ENCODE results near the gene MED25. TPM values are rescaled to one million over a fixed set of nuclear protein-coding genes. Genes with fewer than 3 reads are reported as not detected.

Gene MED25
- total RNA-seq, 1 experiment from 2014 or later: 93.0 TPM

DNA sequence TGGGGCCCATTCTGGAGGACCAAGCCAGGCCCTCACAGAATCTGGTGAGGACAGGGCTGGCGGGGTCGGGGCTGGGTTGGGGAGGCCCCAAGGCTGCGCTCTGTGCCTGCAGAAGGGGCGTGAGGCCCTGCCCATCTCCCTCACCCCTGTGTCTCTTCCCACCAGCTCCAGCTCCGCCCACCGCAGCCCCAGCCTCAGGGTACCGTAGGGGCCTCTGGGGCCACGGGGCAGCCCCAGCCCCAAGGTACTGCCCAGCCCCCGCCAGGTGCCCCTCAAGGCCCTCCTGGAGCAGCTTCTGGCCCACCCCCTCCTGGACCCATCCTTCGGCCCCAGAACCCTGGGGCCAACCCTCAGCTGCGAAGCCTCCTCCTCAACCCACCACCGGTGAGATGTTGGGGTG, 17.5 kb downstream of the MED25 start:
- Histone ChIP-seq H3K27ac (ENCODE audit: low read depth, low read length, poor library complexity, severe bottlenecking) (no peak overlapping the region), H3K9me3 (ENCODE audit: low read depth, low read length, poor library complexity, severe bottlenecking) (no peaks in the 10 kb centered on the region), H3K4me1 (ENCODE audit: insufficient read depth, low read length, poor library complexity, severe bottlenecking) (no peaks in the 10 kb centered on the region), H3K4me3 (ENCODE audit: low read depth, low read length, poor library complexity, severe bottlenecking) (no peak overlapping the region), H3K27me3 (replicated peaks; ENCODE audit: insufficient read depth, low read depth, low read length, poor library complexity) (no peaks in the 10 kb centered on the region), H3K36me3 (ENCODE audit: insufficient read depth, low read length, poor library complexity, severe bottlenecking) (peaks cover 87% of the 10 kb centered on the region)
- ChIA-PET POLR2A (ENCODE audit: low non-redundant PET) (no interaction called here), CTCF (no interaction called here)
- intact Hi-C loops (cut with micrococcal nuclease; ENCODE audit: unreplicated experiment): no loop called here
- DNase-seq (ENCODE audit: low spot score): no peak
- TF ChIP-seq, protein P1, sequence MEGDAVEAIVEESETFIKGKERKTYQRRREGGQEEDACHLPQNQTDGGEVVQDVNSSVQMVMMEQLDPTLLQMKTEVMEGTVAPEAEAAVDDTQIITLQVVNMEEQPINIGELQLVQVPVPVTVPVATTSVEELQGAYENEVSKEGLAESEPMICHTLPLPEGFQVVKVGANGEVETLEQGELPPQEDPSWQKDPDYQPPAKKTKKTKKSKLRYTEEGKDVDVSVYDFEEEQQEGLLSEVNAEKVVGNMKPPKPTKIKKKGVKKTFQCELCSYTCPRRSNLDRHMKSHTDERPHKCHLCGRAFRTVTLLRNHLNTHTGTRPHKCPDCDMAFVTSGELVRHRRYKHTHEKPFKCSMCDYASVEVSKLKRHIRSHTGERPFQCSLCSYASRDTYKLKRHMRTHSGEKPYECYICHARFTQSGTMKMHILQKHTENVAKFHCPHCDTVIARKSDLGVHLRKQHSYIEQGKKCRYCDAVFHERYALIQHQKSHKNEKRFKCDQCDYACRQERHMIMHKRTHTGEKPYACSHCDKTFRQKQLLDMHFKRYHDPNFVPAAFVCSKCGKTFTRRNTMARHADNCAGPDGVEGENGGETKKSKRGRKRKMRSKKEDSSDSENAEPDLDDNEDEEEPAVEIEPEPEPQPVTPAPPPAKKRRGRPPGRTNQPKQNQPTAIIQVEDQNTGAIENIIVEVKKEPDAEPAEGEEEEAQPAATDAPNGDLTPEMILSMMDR (conservative IDR thresholded peaks at IDR 0.05; ENCODE audit: low read depth, low read length): no peak
- TF ChIP-seq EZH2 (IDR thresholded peaks at IDR 0.05; ENCODE audit: borderline replicate concordance, low read depth, low read length, poor library complexity, severe bottlenecking): no peak
- no TSS peak for BruUV-seq (replicated peaks)

DNA sequence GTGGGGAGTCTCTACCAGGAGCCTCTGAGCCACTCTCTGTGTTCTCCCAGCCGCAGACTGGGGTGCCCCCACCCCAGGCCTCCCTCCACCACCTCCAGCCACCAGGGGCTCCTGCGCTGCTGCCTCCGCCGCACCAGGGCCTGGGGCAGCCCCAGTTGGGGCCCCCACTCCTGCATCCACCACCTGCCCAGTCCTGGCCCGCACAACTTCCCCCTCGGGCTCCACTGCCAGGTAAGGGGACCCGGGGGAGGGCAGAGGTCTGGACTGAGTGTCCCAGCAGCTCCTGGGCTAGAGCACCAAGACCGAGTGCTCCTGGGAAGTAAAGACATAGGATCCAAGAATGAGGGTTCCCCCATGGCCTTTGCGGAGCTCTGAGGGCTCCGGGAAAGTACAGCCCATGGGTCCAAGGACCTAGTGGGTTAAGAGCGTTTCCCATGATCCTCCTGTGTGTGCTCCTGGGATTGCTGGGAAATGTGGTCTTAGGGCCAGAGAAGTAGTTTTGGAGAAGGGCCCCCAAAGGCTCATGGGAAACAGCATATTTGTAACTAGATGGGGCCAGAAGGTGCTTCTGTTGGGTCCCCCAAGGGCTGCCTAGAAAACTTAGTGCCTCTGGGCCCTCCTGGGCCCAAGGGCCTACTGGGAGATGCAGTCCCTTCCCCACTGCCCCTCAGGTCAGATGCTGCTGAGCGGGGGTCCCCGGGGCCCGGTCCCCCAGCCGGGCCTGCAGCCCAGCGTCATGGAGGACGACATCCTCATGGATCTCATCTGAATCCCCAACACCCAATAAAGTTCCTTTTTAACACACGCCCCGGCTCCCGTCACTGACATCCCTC, 18.3 kb downstream of the MED25 start:
- Histone ChIP-seq H3K36me3 (ENCODE audit: insufficient read depth, low read length, poor library complexity, severe bottlenecking) (peaks cover 87% of the 10 kb centered on the region), H3K9me3 (ENCODE audit: low read depth, low read length, poor library complexity, severe bottlenecking) (no peaks in the 10 kb centered on the region), H3K4me1 (ENCODE audit: insufficient read depth, low read length, poor library complexity, severe bottlenecking) (no peaks in the 10 kb centered on the region), H3K27me3 (replicated peaks; ENCODE audit: insufficient read depth, low read depth, low read length, poor library complexity) (no peaks in the 10 kb centered on the region), H3K4me3 (ENCODE audit: low read depth, low read length, poor library complexity, severe bottlenecking) (no peak overlapping the region), H3K27ac (ENCODE audit: low read depth, low read length, poor library complexity, severe bottlenecking) (no peak overlapping the region)
- TF ChIP-seq EZH2 (IDR thresholded peaks at IDR 0.05; ENCODE audit: borderline replicate concordance, low read depth, low read length, poor library complexity, severe bottlenecking): no peak
- TF ChIP-seq, protein P1 (conservative IDR thresholded peaks at IDR 0.05; ENCODE audit: low read depth, low read length): no peak
- DNase-seq (ENCODE audit: low spot score): no peak
- CTCF ChIA-PET: no interaction called here
- no TSS peak for BruUV-seq (replicated peaks)
- intact Hi-C loops (cut with micrococcal nuclease; ENCODE audit: unreplicated experiment): no loop called here
- POLR2A ChIA-PET (ENCODE audit: low non-redundant PET): no interaction called here

DNA sequence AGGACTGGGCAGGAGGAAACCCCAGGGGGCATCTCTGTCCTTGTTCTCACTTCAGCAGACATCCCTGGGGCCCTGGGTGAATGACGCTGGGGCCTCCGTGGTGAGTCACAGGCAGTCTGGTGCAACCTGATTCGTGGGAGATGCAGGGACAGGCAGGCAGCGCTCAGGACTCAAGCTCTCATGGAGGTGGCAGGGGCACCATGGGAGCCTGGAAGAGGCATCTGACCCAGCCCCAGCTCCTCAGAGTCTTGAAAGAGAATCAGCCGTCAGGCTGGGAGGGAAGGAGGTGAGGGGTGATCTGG, 18.9 kb downstream of the MED25 start:
- Histone ChIP-seq H3K36me3 (ENCODE audit: insufficient read depth, low read length, poor library complexity, severe bottlenecking) (peaks cover 82% of the 10 kb centered on the region), H3K27ac (ENCODE audit: low read depth, low read length, poor library complexity, severe bottlenecking) (no peak overlapping the region), H3K9me3 (ENCODE audit: low read depth, low read length, poor library complexity, severe bottlenecking) (no peaks in the 10 kb centered on the region), H3K27me3 (replicated peaks; ENCODE audit: insufficient read depth, low read depth, low read length, poor library complexity) (no peaks in the 10 kb centered on the region), H3K4me1 (ENCODE audit: insufficient read depth, low read length, poor library complexity, severe bottlenecking) (no peaks in the 10 kb centered on the region), H3K4me3 (ENCODE audit: low read depth, low read length, poor library complexity, severe bottlenecking) (no peak overlapping the region)
- BruUV-seq (replicated peaks): no TSS peak
- no peak for DNase-seq (ENCODE audit: low spot score)
- CTCF ChIA-PET: no interaction called here
- intact Hi-C loops (cut with micrococcal nuclease; ENCODE audit: unreplicated experiment): no loop called here
- POLR2A ChIA-PET (ENCODE audit: low non-redundant PET): no interaction called here
- no peak for TF ChIP-seq EZH2 (IDR thresholded peaks at IDR 0.05; ENCODE audit: borderline replicate concordance, low read depth, low read length, poor library complexity, severe bottlenecking)
- TF ChIP-seq, protein P1 (conservative IDR thresholded peaks at IDR 0.05; ENCODE audit: low read depth, low read length): no peak
